HG03060 (cell line): ENCODE measurements around the gene PTPN3.

Experiments
- ATAC-seq: cut with Tn5 transposase; IDR thresholded peaks from one replicate; pipeline ENCODE4 v1.9.1; 2021; ENCODE audit warnings: low read depth, moderate number of reproducible peaks; ENCODE audit not compliant: unreplicated experiment

The PTPN3 gene

GRCh38 chr9:109506097-109506712 is 8.1 kb upstream of the PTPN3 start:
- no peak for ATAC-seq

DNA sequence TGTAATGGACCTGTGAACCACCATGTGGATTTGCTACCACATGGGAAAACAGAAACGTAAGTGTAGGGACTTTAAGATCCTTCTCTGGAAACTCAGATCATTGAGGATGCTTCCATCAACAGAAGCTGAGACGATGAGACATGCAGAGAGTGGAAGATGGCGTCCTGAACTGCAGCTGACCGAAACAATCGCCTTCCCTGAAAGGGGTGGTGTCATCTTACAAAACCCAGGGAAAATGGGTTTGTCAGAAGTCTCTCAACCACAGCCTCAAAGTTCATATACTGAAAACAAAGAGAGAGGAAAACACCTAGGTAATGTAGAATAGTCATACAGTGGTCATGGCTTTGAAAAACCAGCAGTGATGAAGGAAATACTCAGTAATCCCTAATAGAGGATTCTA is 6.6 kb upstream of the PTPN3 start:
- no peak for ATAC-seq

- ATAC-seq, result no peak
These were observed 2.4 kb upstream of the PTPN3 start for GRCh38 chr9:109500421-109500974.

- ATAC-seq, result no peak
These were observed 1.7 kb upstream of the PTPN3 start for GRCh38 chr9:109499631-109500410.

DNA sequence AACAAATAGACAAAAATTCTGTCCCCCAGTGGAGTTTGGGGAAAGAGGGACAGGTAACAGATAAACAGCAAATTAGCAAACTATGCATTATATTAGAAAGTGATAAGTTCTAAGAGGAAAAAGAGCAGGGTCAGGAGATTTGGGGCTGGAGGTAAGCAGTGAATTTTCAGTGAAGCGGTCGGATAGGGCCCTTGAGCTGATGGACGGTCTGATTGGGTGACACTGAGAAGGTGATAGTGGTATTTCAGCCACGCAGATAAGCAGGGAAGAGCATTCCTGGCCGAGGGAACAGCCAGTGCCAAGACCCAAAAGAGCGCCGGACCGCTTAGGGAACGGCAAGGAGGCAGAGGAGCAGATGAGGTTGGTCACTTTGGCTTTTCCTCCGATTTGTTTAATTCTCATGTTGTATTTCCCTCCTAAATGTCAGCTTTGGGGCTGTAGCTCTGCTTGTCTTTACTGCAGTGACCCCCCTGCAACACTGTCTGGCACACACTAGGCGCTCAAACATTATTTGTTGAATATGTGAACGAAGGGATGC is 1.1 kb upstream of the PTPN3 start:
- no peak for ATAC-seq

GRCh38 chr9:109497226-109498153 is 617 bp downstream of the PTPN3 start:
- no peak for ATAC-seq

DNA sequence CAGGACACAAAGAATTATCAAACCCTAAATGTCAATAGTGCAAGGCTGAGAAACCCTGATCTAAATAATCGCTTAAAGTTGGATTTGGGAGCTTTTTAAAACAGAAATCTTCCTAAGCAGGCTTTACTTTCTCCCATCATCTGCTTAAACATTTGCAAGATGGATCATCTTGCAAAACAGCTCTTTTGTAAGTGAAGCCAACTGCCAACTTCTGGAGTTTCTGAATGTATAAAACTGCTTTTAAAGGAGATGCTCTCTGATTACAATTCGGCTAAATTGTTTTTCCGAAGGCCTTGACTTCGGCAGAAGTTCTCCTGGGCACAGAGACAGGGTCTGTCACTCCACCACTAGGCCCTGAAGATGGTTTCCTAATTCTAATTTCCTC is 1.3 kb downstream of the PTPN3 start:
- ATAC-seq, result no peak

- ATAC-seq, result no peak
These were observed 1.9 kb downstream of the PTPN3 start for GRCh38 chr9:109496218-109496617.

- ATAC-seq, result no peak
These were observed 4.5 kb downstream of the PTPN3 start for GRCh38 chr9:109493648-109494047.

DNA sequence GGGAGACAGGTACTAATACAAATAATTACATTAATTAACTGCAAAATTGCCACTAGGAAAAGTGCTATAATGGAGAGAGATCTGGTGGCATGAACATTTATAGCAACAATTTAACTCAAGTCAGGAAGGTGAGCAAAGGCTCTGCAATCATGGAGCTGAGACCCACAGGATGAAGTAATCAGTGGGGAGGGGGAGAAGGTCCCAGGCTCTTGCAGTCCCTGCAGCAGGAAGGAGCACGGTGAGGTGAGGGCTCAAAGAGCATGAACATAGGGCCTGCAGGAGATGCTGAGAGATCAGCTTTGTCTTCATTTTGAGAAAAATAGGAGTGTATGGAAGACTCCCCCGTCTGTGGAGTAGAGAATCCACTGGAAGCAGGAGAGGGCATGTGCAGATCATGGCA is 6.5 kb downstream of the PTPN3 start:
- ATAC-seq, result no peak

GRCh38 chr9:109488791-109489492 is 9.2 kb downstream of the PTPN3 start:
- ATAC-seq, result no peak

- no peak for ATAC-seq
These were observed 9.8 kb downstream of the PTPN3 start for GRCh38 chr9:109488351-109488750.

GRCh38 chr9:109487247-109487646 is 10.9 kb downstream of the PTPN3 start:
- ATAC-seq, result no peak

DNA sequence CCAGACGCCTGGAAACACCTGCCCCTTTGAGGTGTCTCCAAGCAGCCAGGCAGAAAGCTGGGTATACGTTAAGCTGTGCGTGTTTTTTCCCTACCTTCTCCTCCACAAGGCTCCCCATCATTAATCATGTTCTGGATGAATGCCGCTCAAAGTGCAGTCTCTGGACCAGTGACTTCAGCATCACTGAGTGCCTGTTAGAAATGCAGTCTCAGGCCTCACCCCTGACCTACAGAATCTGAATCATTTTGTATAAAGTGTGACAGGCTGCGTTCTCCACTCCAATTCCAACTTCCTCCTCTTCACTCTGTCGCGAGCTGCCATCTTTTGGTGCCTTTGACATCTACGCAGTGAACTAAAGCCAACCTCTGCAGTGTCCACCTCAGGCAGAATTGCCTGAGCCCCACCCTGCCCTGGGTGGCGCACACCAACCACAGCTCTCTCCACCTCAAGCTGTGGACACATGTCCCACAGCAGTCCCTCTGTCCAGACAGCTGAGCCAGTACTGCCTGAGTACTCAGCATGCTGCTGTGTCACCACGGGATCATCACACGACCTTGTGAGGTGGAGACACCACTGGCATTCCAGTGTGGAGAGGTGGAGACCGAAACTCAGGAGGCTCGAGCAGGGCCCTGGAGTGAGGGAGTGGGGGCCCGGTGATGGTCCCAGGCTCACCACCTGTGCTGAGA is 14.2 kb downstream of the PTPN3 start:
- ATAC-seq, result no peak

- ATAC-seq, result no peak
These were observed 15.7 kb downstream of the PTPN3 start for GRCh38 chr9:109482391-109482916.

DNA sequence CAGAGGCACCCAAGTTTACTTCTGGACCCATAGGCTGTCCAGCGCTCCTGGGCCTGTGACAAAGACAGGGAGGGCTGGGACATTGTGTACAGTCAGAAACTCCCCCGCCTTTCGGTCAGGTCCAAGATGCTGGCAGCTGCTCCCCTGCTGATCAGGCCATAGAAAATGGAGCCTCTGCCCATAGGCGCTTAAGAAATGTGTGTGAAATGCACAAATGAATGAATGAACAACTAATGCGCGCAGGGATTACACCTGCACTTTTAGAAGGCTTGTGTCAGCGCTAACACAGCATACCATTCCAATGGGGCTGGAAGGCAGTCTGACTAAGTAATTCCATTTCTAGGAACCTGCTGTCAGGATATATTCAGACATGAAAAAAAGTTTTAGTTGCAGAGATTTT is 16.3 kb downstream of the PTPN3 start:
- ATAC-seq, result no peak

GRCh38 chr9:109479822-109480221 is 18.3 kb downstream of the PTPN3 start:
- ATAC-seq, result no peak

DNA sequence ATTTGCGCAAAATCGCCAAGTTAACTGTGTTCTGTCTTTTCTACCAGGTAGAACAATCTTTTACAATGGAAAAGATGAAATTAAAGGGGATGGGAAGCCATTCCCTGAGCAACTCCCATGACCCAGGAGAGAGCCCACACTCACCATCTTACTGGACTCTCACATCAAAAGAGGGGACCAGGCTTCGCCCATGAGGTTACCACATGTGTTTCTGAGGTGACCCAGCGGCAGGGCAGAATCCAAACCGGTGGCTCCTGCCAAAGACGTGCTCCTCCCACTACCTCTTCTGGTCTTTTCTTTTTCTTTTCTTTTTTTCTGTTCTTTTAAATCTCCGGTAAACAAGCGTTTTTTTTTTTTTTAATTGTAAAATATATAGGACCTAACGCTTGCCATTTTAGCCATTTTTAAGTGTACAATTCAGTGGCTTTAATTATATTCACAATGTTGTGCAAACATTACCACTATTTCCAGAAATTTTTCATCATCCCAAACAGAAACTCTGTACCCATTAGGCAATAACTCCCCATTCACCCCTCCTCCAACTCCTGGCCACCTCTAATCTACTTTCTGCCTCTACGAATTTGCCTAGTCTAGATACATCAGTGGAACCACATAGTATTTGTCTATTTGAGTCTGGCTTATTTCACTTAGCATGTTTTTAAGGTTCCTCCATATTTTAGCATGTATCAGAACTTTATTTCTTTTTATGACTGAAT is 19.3 kb downstream of the PTPN3 start:
- no peak for ATAC-seq
